Stimulated activated effector memory CD8-positive, alpha-beta T cell treated with anti-CD3 and anti-CD28 coated beads, Interleukin-12 subunit alpha, Interleukin-12 subunit beta, amount 100 ng/mL, for 72 hours (primary cell): ENCODE results near the gene MGAT2.
"Not testable (repeated sequence)": the region's sequence is repeated elsewhere in the genome, so short reads cannot be mapped to it uniquely, and the experiment has no call there.

Experiments
- ATAC-seq: fragments of 150-1000 bp; cut with Tn5 transposase; 2 replicates; pipeline ENCODE4 v1.10.0; 2021
- DNase-seq, 2 donors: peaks; one replicate each; pipeline ENCODE4 v3.0.0; 2021 to 2022; ENCODE audit warnings: low spot score in 2 of 2
- H3K27ac Mint-ChIP-seq: one replicate; pipeline ENCODE4 v1.8.0; 2022; ENCODE audit warnings: mild to moderate bottlenecking, mixed read lengths
- H3K36me3 Mint-ChIP-seq: one replicate; pipeline ENCODE4 v1.8.0; 2022; ENCODE audit warnings: mild to moderate bottlenecking, mixed read lengths
- H3K4me1 Mint-ChIP-seq: one replicate; pipeline ENCODE4 v1.8.0; 2022; ENCODE audit warnings: mixed read lengths
- H3K4me3 Mint-ChIP-seq: one replicate; pipeline ENCODE4 v1.8.0; 2022; ENCODE audit warnings: mild to moderate bottlenecking, mixed read lengths
- H3K9me3 Mint-ChIP-seq: one replicate; pipeline ENCODE4 v1.8.0; 2022; ENCODE audit warnings: mixed read lengths

MGAT2 gene

DNA sequence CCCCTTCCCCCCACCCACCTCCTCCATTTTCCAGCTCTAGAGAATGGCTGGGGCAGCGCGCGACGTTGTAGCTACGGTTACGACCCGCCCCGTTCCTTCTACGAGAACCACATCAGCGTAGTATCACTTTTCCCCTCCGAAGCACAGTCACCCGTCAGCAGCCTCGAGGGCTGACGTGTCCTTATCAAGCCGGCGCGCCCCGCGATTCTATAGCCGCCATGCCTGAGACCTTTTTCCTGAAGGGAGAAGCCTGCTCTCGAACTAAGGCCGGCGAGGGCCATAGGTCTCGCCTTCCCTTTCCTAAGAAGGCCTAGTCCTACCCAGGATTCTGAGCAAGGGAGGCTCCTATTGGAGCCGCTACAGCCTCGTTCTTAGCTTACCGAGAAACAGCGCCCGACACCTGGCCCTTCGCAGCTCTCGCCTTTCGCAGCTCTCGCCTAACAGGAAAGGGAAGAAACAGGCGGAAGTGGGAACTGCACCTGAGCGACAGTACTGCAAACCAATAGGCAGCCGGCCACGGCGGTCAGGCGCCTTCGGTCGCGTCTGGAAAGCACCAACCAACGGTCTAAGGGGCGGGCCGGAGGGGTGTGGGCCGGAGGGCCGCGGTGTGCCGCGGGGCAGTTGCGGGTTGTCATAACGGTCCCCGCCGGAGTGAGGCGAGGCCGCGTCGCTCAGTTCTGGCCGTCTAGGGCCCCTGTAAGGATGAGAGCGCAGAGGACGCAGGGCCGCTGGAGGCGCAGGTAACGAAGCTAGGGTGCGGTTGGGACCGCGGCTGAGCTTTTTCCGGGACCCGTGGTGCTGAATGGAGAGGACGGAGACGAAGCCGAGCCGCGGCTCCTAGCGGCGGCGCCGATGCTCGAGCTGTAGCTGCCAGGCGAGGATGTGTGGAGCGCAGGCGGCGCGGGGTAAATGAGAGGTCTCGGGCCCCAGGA lies at the start of gene MGAT2, which contains the start of gene RPL36AL:
Gene MGAT2 (plus strand): TSS at position 618 of the 932 bp plus-strand sequence. CDS start 470 bp downstream, outside the sequence.
Gene RPL36AL (minus strand): TSS at position 445 of the 932 bp plus-strand sequence. CDS start 1,522 bp downstream, outside the sequence.
- DNase-seq (peak; percentile 93 to 98), ATAC-seq (peak; percentile 92)
- peak within 1 kb of the TSS; percentile 93 for H3K4me3 Mint-ChIP-seq
- H3K27ac Mint-ChIP-seq: peak within 1 kb of the TSS; percentile 99
- peaks cover 28% of the 10 kb centered on the region for H3K4me1 Mint-ChIP-seq
- peaks cover 100% of the 10 kb centered on the region for H3K36me3 Mint-ChIP-seq
- no peaks in the 10 kb centered on the region for H3K9me3 Mint-ChIP-seq

DNA sequence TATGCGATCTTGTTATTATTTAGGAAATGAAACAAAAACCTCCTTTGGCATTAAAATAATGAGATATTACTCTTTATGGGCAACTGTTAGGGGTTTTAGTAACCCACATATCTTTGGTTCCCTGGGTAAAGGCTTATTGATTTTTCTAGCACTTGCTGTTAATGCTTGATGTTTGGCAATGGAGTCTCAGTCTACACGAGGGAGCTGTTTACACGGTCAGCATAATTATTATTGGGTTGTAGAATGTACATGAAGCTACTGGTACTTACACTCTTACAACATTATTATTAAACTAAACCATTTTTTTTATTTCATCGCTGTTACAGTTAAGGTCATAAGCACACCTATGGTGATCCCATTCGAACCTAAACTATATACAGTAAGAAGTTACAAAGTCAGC lies 46.6 kb upstream of the MGAT2 start:
- Mint-ChIP-seq H3K9me3 (no peaks in the 10 kb centered on the region), H3K4me3 (no peak overlapping the region), H3K27ac (no peak overlapping the region), H3K4me1 (peaks cover 12% of the 10 kb centered on the region), H3K36me3 (peaks cover 64% of the 10 kb centered on the region)
- DNase-seq: no peak
- ATAC-seq: no peak

DNA sequence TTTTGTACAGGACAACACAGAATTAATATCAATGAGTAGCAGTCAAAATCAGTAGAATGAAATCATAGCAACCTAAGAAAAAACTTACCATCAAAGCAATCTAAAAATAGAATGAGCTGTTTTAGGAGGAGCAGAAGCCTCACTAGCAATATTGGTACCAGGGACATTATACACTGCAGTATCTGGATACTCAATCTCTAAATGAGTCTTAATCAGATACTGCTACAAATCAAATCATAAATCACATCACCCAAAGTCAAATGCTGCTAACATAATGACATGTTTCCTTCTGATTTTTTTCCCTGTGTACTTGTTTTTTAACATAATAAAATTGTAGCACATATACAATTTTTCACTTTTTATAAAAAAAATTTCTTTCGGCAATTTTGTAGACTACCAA lies 42.5 kb upstream of the MGAT2 start:
- Mint-ChIP-seq H3K9me3 (no peaks in the 10 kb centered on the region), H3K36me3 (peaks cover 90% of the 10 kb centered on the region), H3K27ac (no peak overlapping the region), H3K4me3 (no peak overlapping the region), H3K4me1 (peaks cover 46% of the 10 kb centered on the region)
- peak; percentile 51 for ATAC-seq
- no peak for DNase-seq

DNA sequence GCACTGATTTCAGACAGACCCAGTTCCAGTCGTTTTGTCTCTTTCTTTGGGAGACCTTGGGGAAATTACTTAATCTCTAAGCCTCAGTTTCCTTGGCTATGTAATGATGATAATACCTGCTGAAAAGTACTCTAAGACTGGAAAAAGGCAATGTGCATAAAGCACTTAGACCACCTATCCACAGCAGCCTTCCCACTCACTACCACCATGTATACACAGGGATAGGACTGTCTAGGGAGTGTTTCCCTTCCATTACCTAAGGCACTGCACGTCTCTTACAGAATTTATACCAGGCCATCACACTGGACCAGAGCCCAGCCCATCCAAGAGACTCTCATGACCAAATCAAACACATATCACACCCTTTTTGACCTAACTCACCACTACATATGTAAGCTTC lies 40.8 kb upstream of the MGAT2 start:
- Mint-ChIP-seq H3K4me3 (no peak overlapping the region), H3K4me1 (peaks cover 59% of the 10 kb centered on the region), H3K36me3 (peaks cover 90% of the 10 kb centered on the region), H3K27ac (no peak overlapping the region), H3K9me3 (no peaks in the 10 kb centered on the region)
- ATAC-seq (no peak), DNase-seq (no peak)

DNA sequence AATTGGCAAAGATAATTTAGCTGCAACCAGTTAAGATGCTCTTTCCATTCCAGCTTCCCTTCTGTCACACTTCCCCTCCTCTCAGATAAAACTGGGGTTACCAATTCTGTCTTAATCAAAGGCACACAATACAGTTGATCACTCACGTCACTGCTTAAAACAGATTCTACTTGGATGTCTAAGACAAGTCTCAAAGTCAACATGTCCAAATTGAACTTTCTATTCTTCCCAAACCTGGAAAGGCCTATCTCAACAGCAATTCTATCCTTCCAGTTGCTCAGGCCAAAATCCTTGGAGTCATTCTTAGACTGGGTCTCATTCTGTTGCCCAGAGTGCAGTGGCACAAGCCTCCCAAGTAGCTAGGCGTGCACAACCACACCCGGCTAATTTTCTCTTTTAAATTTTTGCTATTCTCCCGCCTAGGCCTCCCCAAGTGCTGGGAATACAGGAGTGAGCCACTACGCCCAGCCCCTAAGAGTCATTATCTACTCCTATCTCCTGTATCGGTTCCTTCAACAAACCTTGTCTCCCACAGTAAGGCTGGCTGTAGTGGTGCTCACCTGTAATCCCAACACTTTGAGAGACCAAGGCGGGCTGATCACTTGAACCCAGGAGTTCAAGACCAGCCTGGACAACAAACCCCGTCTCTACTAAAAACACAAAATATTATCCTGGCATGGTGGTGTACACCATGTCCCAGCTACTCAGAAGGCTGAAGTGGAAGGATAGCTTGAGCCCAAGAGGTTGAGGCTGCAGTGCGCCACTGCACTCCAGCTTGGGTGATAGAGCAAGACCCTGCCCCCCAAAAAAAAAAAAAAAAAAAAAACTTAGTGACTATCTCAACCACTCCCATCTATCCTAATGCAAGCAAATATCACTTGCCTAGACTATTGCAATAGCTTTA lies 39.1 kb upstream of the MGAT2 start:
- Mint-ChIP-seq H3K4me1 (peaks cover 66% of the 10 kb centered on the region), H3K27ac (peak overlapping the region; percentile 13), H3K4me3 (peak overlapping the region; percentile 94), H3K9me3 (no peaks in the 10 kb centered on the region), H3K36me3 (peaks cover 90% of the 10 kb centered on the region)
- DNase-seq (peak in 1 of 2 donors; percentile 45), ATAC-seq (no peak)

DNA sequence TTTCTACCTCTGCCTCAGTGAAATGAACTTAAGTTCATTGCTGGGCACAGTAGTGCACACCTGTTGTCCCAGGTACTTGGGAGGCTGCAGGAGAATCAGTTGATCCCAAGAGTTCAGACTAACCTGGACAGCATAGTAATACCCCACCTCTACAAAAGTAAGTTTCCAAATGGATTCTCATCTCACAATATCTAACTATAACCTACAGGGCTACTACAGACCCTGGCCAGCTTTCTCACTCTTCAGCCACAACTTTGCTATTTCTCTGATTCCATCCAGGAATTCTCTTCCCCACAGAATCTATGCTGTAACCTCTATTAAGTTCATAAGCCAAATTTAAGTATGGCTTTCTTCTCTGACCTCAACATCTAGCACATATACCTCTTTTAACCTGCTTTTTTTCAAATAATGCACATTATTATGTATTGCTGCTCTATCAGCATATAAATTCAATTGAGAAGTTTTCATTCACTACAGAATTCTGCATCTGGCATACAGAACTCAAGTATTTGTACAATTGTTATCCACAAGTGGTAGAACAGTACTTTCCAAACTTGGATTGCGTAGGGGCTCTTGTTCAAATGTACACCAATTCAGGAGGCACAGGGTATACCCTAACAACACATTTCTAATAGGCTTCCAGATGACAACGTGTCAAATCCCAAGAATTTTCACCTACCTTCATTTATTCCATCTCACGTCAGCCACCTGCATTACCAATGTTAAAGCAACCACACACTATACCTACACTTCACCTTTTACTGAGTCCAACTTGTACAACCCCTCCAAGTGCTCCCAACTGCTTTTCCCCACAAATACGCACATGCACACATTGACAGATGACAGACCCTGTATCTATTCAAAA lies 38.3 kb upstream of the MGAT2 start:
- ATAC-seq: no peak
- H3K9me3 Mint-ChIP-seq: no peaks in the 10 kb centered on the region
- H3K4me3 Mint-ChIP-seq: peak overlapping the region; percentile 94
- peak overlapping the region; percentile 13 for H3K27ac Mint-ChIP-seq
- DNase-seq: no peak
- peaks cover 90% of the 10 kb centered on the region for H3K36me3 Mint-ChIP-seq
- H3K4me1 Mint-ChIP-seq: peaks cover 61% of the 10 kb centered on the region

DNA sequence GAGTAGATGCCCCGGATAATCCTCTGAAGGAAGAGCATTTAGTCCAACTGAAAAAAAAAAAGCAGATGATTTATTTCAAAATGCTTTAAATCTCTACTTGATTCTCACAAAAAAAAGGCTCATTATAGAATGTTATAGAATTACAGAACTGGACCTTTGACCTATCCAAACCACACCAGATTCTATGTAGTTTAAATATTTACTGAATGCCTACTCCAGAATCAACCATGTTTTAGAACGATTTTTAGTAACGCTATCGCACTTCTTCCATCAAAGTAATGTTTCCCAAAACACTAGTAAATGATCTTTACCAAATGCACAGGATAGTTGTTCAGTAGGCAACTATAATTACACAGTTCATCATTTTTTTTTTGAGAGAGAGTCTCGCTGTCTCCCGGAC lies 37.0 kb upstream of the MGAT2 start:
- no peak for ATAC-seq
- Mint-ChIP-seq H3K36me3 (peaks cover 77% of the 10 kb centered on the region), H3K27ac (peak overlapping the region; percentile 100), H3K9me3 (no peaks in the 10 kb centered on the region), H3K4me3 (peak overlapping the region; percentile 94), H3K4me1 (peaks cover 57% of the 10 kb centered on the region)
- DNase-seq: no peak

DNA sequence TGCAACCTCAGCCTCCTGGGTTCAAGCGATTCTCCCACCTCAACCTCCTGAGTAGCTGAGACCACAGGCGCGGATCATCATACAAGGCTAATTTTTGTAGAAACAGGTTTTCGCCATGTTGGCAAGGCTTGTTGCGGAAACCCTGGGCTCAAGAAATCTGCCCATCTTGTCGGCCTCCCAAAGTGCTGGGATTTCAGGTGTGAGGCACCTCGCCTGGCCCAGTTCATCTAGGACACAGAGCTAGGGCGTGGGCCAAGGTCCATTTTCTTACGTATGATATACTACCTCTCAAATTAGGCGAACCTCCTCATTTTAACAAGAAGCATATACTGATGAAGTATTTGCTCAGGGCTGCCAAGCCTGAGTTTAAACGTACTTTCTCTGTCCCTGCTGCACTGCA lies 36.5 kb upstream of the MGAT2 start:
- peak overlapping the region; percentile 100 for H3K27ac Mint-ChIP-seq
- H3K36me3 Mint-ChIP-seq: peaks cover 72% of the 10 kb centered on the region
- peak overlapping the region; percentile 94 for H3K4me3 Mint-ChIP-seq
- ATAC-seq (no peak), DNase-seq (no peak)
- H3K4me1 Mint-ChIP-seq: peaks cover 57% of the 10 kb centered on the region
- H3K9me3 Mint-ChIP-seq: no peaks in the 10 kb centered on the region

DNA sequence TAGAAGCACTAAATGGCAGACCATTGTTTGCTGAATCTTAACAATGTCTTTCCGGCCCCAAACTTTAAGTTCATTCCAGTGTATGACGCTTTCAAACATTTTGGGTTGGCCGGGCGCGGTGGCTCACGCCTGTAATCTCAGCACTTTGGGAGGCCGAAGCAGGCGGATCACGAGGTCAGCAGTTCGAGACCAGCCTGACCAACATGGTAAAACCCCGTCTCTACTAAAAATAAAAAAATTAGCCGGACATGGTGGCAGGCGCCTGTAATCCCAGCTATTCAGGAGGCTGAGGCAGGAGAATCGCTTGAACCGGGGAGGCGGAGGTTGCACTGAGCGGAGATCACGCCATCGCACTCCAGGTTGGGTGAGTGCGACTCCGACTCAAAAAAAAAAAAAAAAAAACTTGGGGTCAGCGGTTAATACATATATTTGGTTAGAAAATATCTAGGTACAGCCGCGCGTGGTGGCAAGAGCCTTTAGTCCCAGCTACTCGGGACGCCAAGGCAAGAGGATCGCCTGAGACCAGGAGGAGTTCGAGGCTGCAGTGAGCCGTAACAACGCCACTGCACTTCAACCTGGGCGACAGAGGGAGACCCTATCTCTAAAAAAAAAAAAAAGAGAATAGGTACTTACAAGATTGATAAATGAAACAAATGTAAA lies 35.5 kb upstream of the MGAT2 start:
- ATAC-seq, H3K9me3 Mint-ChIP-seq: not testable (repeated sequence)
- peak in 1 of 2 donors; percentile 59 for DNase-seq
- peak overlapping the region; percentile 100 for H3K27ac Mint-ChIP-seq
- H3K4me3 Mint-ChIP-seq: peak overlapping the region; percentile 94
- H3K4me1 Mint-ChIP-seq: peaks cover 49% of the 10 kb centered on the region
- peaks cover 68% of the 10 kb centered on the region for H3K36me3 Mint-ChIP-seq

DNA sequence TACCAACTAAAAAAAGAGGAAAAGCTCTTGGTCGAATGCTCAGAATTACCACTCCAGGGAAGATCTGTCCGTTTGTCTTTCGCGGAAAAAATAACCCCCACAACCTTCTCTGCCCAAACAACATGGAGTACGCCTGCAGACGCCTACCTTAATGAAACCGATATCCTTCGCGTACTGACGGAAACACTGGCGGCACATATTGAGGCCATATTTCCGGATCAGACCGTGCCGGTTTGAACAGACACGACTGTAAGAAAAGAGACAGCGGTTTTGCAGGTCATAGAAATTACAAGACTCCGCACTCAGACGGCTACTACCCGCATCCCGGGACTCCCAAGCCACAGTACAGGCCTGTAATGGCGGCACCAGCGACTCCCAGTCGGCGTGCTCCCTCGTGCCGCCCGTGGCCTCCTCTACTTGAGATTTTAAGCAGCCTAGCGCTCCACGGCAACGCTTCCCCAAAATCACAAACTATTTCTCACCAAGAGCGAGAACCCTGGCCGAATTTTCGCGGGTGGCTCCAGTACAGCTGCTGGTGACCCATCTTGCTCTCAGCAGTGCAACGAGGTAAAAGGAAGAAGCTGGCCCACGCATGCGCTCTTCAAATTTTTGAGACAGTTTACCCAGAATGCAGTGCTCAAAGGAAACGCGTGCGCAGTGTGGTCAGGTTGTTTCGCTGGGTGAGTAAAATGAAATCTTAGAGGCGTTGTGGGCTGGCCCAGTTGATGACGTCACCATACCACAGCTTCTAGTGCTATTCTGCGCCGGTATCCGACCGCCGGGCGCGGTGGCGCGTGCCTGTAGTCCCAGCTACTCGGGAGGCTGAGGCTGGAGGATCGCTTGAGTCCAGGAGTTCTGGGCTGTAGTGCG lies 34.6 kb upstream of the MGAT2 start, which contains the start of gene RPS29:
Gene RPS29 (minus strand): TSS at position 578 of the 870 bp plus-strand sequence. CDS start 34 bp downstream, at position 544.
- H3K27ac Mint-ChIP-seq: peak within 1 kb of the TSS; percentile 100
- peaks cover 62% of the 10 kb centered on the region for H3K36me3 Mint-ChIP-seq
- peak; percentile 96 for ATAC-seq
- peak; percentile 97 to 100 for DNase-seq
- H3K4me3 Mint-ChIP-seq: peak within 1 kb of the TSS; percentile 94
- peaks cover 44% of the 10 kb centered on the region for H3K4me1 Mint-ChIP-seq
- H3K9me3 Mint-ChIP-seq: no peaks in the 10 kb centered on the region

DNA sequence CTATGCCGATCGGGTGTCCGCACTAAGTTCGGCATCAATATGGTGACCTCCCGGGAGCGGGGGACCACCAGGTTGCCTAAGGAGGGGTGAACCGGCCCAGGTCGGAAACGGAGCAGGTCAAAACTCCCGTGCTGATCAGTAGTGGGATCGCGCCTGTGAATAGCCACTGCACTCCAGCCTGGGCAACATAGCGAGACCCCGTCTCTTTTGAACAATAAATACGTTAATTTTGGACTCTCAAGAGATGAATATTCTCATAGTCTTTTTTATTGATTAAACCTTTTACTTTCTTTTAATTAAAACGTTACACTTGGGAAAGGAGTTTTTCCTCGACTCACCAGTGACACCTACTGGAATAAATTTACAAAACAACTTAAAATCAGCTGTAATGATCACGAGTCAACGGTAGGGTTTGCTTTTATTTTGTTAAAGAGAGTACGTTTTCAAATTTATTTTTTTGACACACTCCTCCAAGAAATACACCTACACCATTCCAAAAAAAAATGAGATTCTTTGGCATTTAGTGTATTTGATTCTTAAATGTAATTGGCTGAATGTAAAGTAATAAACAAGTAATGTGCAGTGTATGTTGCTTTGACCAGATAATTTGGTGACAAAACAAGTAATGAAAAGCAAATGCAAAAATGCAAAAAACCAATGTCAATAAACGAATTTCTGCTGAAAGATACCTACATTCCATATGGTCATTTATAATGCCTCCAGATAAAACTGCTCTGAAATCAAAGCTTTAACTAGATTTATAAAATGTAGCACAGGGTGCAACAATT lies 33.7 kb upstream of the MGAT2 start:
- H3K4me3 Mint-ChIP-seq: peak overlapping the region; percentile 94
- H3K27ac Mint-ChIP-seq: peak overlapping the region; percentile 100
- no peaks in the 10 kb centered on the region for H3K9me3 Mint-ChIP-seq
- DNase-seq (peak; percentile 39 to 83), ATAC-seq (peak; percentile 56)
- peaks cover 35% of the 10 kb centered on the region for H3K4me1 Mint-ChIP-seq
- H3K36me3 Mint-ChIP-seq: peaks cover 54% of the 10 kb centered on the region

DNA sequence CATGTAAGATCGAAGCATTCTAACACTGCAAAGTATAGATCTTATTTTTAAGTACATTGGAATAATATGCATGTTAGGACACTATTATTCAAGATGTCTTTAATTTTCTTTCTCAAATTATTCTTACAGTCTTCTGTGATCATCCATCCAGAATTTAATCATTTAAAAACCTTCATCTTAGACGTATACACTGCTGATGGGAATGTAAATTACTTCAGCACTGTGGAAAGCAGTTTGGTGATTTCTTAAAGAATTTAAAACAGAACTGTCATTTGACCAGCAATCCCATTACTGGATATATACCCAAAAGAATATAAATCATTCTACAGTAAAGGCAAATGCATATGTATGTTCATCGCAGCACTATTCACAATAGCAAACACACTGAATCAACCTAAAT lies 31.2 kb upstream of the MGAT2 start:
- Mint-ChIP-seq H3K4me1 (peaks cover 13% of the 10 kb centered on the region), H3K9me3 (no peaks in the 10 kb centered on the region), H3K4me3 (no peak overlapping the region), H3K27ac (no peak overlapping the region), H3K36me3 (peaks cover 29% of the 10 kb centered on the region)
- ATAC-seq (no peak), DNase-seq (no peak)

DNA sequence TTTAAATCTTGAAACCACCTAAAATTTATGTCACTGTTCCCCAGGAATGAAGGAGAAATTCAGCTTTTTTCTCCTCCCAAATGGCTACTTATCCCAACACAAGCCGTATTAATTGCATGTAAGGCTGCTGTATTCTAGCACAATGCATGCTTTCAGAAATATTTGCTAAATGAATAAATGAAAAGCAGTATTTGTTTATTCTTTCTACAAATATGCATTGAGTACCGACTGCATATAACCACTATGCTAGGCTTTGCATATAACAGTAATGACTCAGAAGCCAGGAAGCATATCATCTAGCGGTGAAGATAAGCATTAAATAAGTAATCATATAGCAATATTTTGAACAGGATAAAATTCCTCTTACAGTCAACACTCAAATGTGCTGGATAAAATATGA lies 27.6 kb upstream of the MGAT2 start:
- Mint-ChIP-seq H3K36me3 (peaks cover 3% of the 10 kb centered on the region), H3K27ac (no peak overlapping the region), H3K9me3 (no peaks in the 10 kb centered on the region), H3K4me3 (no peak overlapping the region), H3K4me1 (peaks cover 9% of the 10 kb centered on the region)
- ATAC-seq (no peak), DNase-seq (no peak)
